GM15510 (cell line): ENCODE data around the gene WDR37.

Experiments
- POLR2A ChIP-seq: IDR thresholded peaks from 3 replicates; pipeline ENCODE4 v1.6.1; 2011; ENCODE audit warnings: borderline replicate concordance; ENCODE audit not compliant: insufficient read length; ENCODE audit errors: extremely low read depth

WDR37 gene

GRCh38 chr10:1102831-1103230 is 46.6 kb downstream of the WDR37 start:
- TF ChIP-seq POLR2A, result no peak

- no peak for TF ChIP-seq POLR2A
Measured at GRCh38 chr10:1103551-1103950, 47.4 kb downstream of the WDR37 start.

- TF ChIP-seq POLR2A, result no peak
Measured at GRCh38 chr10:1104971-1105370, 48.8 kb downstream of the WDR37 start.

- no peak for TF ChIP-seq POLR2A
Measured at GRCh38 chr10:1107004-1107403, 50.8 kb downstream of the WDR37 start.

- TF ChIP-seq POLR2A, result no peak
Measured at GRCh38 chr10:1107679-1108078, 51.5 kb downstream of the WDR37 start.

GRCh38 chr10:1109795-1110673 is 53.8 kb downstream of the WDR37 start:
- no peak for TF ChIP-seq POLR2A

GRCh38 chr10:1110674-1111119 is 54.5 kb downstream of the WDR37 start:
- no peak for TF ChIP-seq POLR2A

- TF ChIP-seq POLR2A, result no peak
Measured at GRCh38 chr10:1114315-1114714, 58.1 kb downstream of the WDR37 start.

GRCh38 chr10:1114719-1115606 is 58.8 kb downstream of the WDR37 start:
- no peak for TF ChIP-seq POLR2A

GRCh38 chr10:1115607-1115955 is 59.4 kb downstream of the WDR37 start:
- TF ChIP-seq POLR2A, result no peak

- no peak for TF ChIP-seq POLR2A
Measured at GRCh38 chr10:1116051-1116450, 59.9 kb downstream of the WDR37 start.

GRCh38 chr10:1116696-1117280 is 60.6 kb downstream of the WDR37 start:
- no peak for TF ChIP-seq POLR2A

- no peak for TF ChIP-seq POLR2A
Measured at GRCh38 chr10:1117651-1118050, 61.5 kb downstream of the WDR37 start.

GRCh38 chr10:1119027-1119426 is 62.8 kb downstream of the WDR37 start:
- TF ChIP-seq POLR2A, result no peak

- no peak for TF ChIP-seq POLR2A
Measured at GRCh38 chr10:1119501-1119900, 63.3 kb downstream of the WDR37 start.

GRCh38 chr10:1120306-1120705 is 64.1 kb downstream of the WDR37 start:
- TF ChIP-seq POLR2A, result no peak

GRCh38 chr10:1120801-1121211 is 64.6 kb downstream of the WDR37 start:
- no peak for TF ChIP-seq POLR2A
